KBM-7 (cell line): Measurements from ENCODE around the gene EVC.

Experiments
- DNase-seq: peaks from one replicate; pipeline ENCODE4 v3.0.0-alpha.2; 2015
- in situ Hi-C: fragments of 300-500 bp; cut with MboI; formaldehyde crosslinking; loops from 2 replicates; pipeline ENCODE4 v1.14.3; 2020; ENCODE audit warnings: low sequenced_read_pairs, low pct_unique_long_range_greater_than_20kb, mixed read lengths

The EVC gene

GRCh38 chr4:5710961-5711478 lies at the start of gene EVC:
Gene EVC (plus strand): TSS chr4:5711201. CDS start chr4:5711381, 180 bp downstream.
- in situ Hi-C loops = no loop called here
- DNase-seq = peak; percentile 74

GRCh38 chr4:5661237-5661636 lies 49.8 kb upstream of the EVC start:
- no peak for DNase-seq
- in situ Hi-C loops = no loop called here

- no peak for DNase-seq
- in situ Hi-C loops = no loop called here
Observed at GRCh38 chr4:5662555-5662954, 48.4 kb upstream of the EVC start.

- in situ Hi-C loops = no loop called here
Observed at GRCh38 chr4:5664778-5665177, 46.2 kb upstream of the EVC start.

GRCh38 chr4:5666741-5667140 lies 44.3 kb upstream of the EVC start:
- in situ Hi-C loops = no loop called here
- DNase-seq = no peak

More at GRCh38 chr4:5664778-5665177, 46.2 kb upstream of the EVC start:
- no peak for DNase-seq

GRCh38 chr4:5676763-5677162 lies 34.2 kb upstream of the EVC start:
- in situ Hi-C loops = no loop called here
- DNase-seq = no peak

GRCh38 chr4:5678977-5679376 lies 32.0 kb upstream of the EVC start:
- DNase-seq = no peak
- in situ Hi-C loops = no loop called here

- in situ Hi-C loops = no loop called here
- no peak for DNase-seq
Observed at GRCh38 chr4:5683566-5683965, 27.4 kb upstream of the EVC start.

GRCh38 chr4:5685296-5685695 lies 25.7 kb upstream of the EVC start:
- DNase-seq = no peak
- in situ Hi-C loops = no loop called here

GRCh38 chr4:5686338-5686737 lies 24.7 kb upstream of the EVC start:
- no peak for DNase-seq
- in situ Hi-C loops = no loop called here

GRCh38 chr4:5689065-5689464 lies 21.9 kb upstream of the EVC start:
- DNase-seq = no peak
- in situ Hi-C loops = no loop called here

- no peak for DNase-seq
- in situ Hi-C loops = no loop called here
Observed at GRCh38 chr4:5691491-5692132, 19.4 kb upstream of the EVC start.

GRCh38 chr4:5693871-5694270 lies 17.1 kb upstream of the EVC start:
- in situ Hi-C loops = no loop called here
- no peak for DNase-seq

GRCh38 chr4:5696341-5696740 lies 14.7 kb upstream of the EVC start:
- no peak for DNase-seq
- in situ Hi-C loops = no loop called here

- in situ Hi-C loops = no loop called here
Observed at GRCh38 chr4:5700459-5700858, 10.5 kb upstream of the EVC start.

GRCh38 chr4:5701971-5702370 lies 9.0 kb upstream of the EVC start:
- DNase-seq = no peak
- in situ Hi-C loops = no loop called here

More at GRCh38 chr4:5700459-5700858, 10.5 kb upstream of the EVC start:
- DNase-seq = no peak

- in situ Hi-C loops = no loop called here
- no peak for DNase-seq
Observed at GRCh38 chr4:5703831-5704230, 7.2 kb upstream of the EVC start.

GRCh38 chr4:5704276-5704675 lies 6.7 kb upstream of the EVC start:
- in situ Hi-C loops = no loop called here
- no peak for DNase-seq

GRCh38 chr4:5705647-5706320 lies 5.2 kb upstream of the EVC start:
- in situ Hi-C loops = no loop called here
- DNase-seq = no peak

- in situ Hi-C loops = no loop called here
- DNase-seq = peak; percentile 45
Observed at GRCh38 chr4:5706486-5707290, 4.3 kb upstream of the EVC start.
